HEK293 (cell line): ENCODE data around the gene PLD3.
A peak's percentile ranks its signal among the peaks of the same experiment; 100 is the strongest.
"Not testable (repeated sequence)": the region's sequence is repeated elsewhere in the genome, so short reads cannot be mapped to it uniquely, and the experiment has no call there.

ENCODE experiments used
- CTCF ChIA-PET: fragments of 350-600 bp; formaldehyde crosslinking; extraction: SDS; loops from one replicate; lab custom pipeline; 2021; ENCODE audit warnings: antibody characterized with exemption; lab: Yijun Ruan, JAX
- POLR2A ChIA-PET: fragments of 300-600 bp; formaldehyde crosslinking; extraction: SDS; loops from one replicate; lab custom pipeline; 2020; ENCODE audit warnings: antibody characterized with exemption, inconsistent platforms; lab: Yijun Ruan, JAX
- H3K27ac ChIP-seq: fragments of 200-500 bp; sonication (Bioruptor generic); 2 replicates; pipeline ENCODE4 v1.5.1; 2014; ENCODE audit warnings: low read depth, low read length, control low read depth, inconsistent platforms; ENCODE audit errors: extremely low read depth
- H3K36me3 ChIP-seq, 2 experiments: fragments of 200-500 bp in 1 of 2; sonication (Bioruptor generic) in 1 of 2; 1 replicate in 1 of 2; 2 replicates in 1 of 2; pipeline ENCODE4 v1.5.1; 2014 to 2017; ENCODE audit warnings: inconsistent platforms in 2 of 2, low read length in 2 of 2; ENCODE audit not compliant: control insufficient read depth in 2 of 2, insufficient read depth in 1 of 2
- H3K4me1 ChIP-seq: fragments of 200-500 bp; sonication (Bioruptor generic); 2 replicates; pipeline ENCODE4 v1.5.1; 2014; ENCODE audit warnings: mild to moderate bottlenecking, low read length, inconsistent platforms; ENCODE audit not compliant: control insufficient read depth, insufficient read depth
- H3K4me3 ChIP-seq: 2 replicates; pipeline ENCODE4 v1.5.1; 2011; ENCODE audit warnings: low read depth, mild to moderate bottlenecking, control low read depth, low read length, moderate library complexity
- H3K9me3 ChIP-seq: fragments of 200-500 bp; sonication (Bioruptor generic); 2 replicates; pipeline ENCODE4 v1.5.1; 2014; ENCODE audit warnings: low read depth, low read length, inconsistent platforms; ENCODE audit not compliant: control insufficient read depth, insufficient read depth
- GFI1B ChIP-seq: fragments of 450-650 bp; formaldehyde crosslinking; IDR thresholded peaks from 2 replicates; pipeline ENCODE4 v1.5.1; 2016; ENCODE audit warnings: missing biosample characterization, missing genetic modification characterization
- KLF7 ChIP-seq: fragments of 450-650 bp; formaldehyde crosslinking; IDR thresholded peaks from 2 replicates; pipeline ENCODE4 v1.5.1; 2016; ENCODE audit warnings: missing biosample characterization, missing genetic modification characterization, borderline replicate concordance
- PRDM1 ChIP-seq: fragments of 450-650 bp; formaldehyde crosslinking; IDR thresholded peaks from 2 replicates; pipeline ENCODE4; 2016; ENCODE audit warnings: missing biosample characterization, missing genetic modification characterization
- RBAK ChIP-seq: fragments of 450-650 bp; formaldehyde crosslinking; IDR thresholded peaks from 2 replicates; pipeline ENCODE4 v1.5.1; 2016; ENCODE audit warnings: missing biosample characterization, missing genetic modification characterization
- REST ChIP-seq: fragments of 450-650 bp; formaldehyde crosslinking; IDR thresholded peaks from 2 replicates; pipeline ENCODE4 v1.5.1; 2016; ENCODE audit warnings: missing biosample characterization, missing genetic modification characterization
- SP3 ChIP-seq: fragments of 450-650 bp; formaldehyde crosslinking; IDR thresholded peaks from 2 replicates; pipeline ENCODE4 v1.5.1; 2016; ENCODE audit warnings: missing biosample characterization, missing genetic modification characterization
- WT1 ChIP-seq: fragments of 450-650 bp; formaldehyde crosslinking; IDR thresholded peaks from 2 replicates; pipeline ENCODE4 v1.5.1; 2016; ENCODE audit warnings: missing biosample characterization, missing genetic modification characterization
- ZBTB21 ChIP-seq: fragments of 450-650 bp; formaldehyde crosslinking; IDR thresholded peaks from 2 replicates; pipeline ENCODE4 v1.5.1; 2017; ENCODE audit warnings: missing biosample characterization, missing genetic modification characterization
- ZBTB8A ChIP-seq: fragments of 450-650 bp; formaldehyde crosslinking; IDR thresholded peaks from 2 replicates; pipeline ENCODE4 v1.5.1; 2016; ENCODE audit warnings: missing biosample characterization, missing genetic modification characterization
- ZNF10 ChIP-seq: fragments of 450-650 bp; formaldehyde crosslinking; IDR thresholded peaks from 2 replicates; pipeline ENCODE4 v1.5.1; 2017; ENCODE audit warnings: missing biosample characterization, missing genetic modification characterization
- ZNF121 ChIP-seq: fragments of 450-650 bp; formaldehyde crosslinking; IDR thresholded peaks from 2 replicates; pipeline ENCODE4 v1.5.1; 2016; ENCODE audit warnings: missing biosample characterization, missing genetic modification characterization
- ZNF138 ChIP-seq: fragments of 450-650 bp; formaldehyde crosslinking; IDR thresholded peaks from 2 replicates; pipeline ENCODE4 v1.5.1; 2016; ENCODE audit warnings: missing biosample characterization, missing genetic modification characterization, borderline replicate concordance
- ZNF140 ChIP-seq: fragments of 450-650 bp; formaldehyde crosslinking; IDR thresholded peaks from 2 replicates; pipeline ENCODE4 v1.5.1; 2016; ENCODE audit warnings: missing biosample characterization, missing genetic modification characterization
- ZNF155 ChIP-seq: fragments of 450-650 bp; formaldehyde crosslinking; IDR thresholded peaks from 2 replicates; pipeline ENCODE4 v1.5.1; 2016; ENCODE audit warnings: missing biosample characterization, missing genetic modification characterization
- ZNF157 ChIP-seq: fragments of 450-650 bp; formaldehyde crosslinking; IDR thresholded peaks from 2 replicates; pipeline ENCODE4 v1.5.1; 2016; ENCODE audit warnings: missing biosample characterization, missing genetic modification characterization
- ZNF223 ChIP-seq: fragments of 450-650 bp; formaldehyde crosslinking; IDR thresholded peaks from 2 replicates; pipeline ENCODE4 v1.5.1; 2016; ENCODE audit warnings: missing biosample characterization, missing genetic modification characterization
- ZNF23 ChIP-seq: fragments of 450-650 bp; formaldehyde crosslinking; IDR thresholded peaks from 2 replicates; pipeline ENCODE4 v1.5.1; 2016; ENCODE audit warnings: missing biosample characterization, missing genetic modification characterization, borderline replicate concordance
- ZNF354C ChIP-seq: fragments of 450-650 bp; formaldehyde crosslinking; IDR thresholded peaks from 2 replicates; pipeline ENCODE4 v1.5.1; 2016; ENCODE audit warnings: missing biosample characterization, missing genetic modification characterization, low read depth, borderline replicate concordance
- ZNF366 ChIP-seq: fragments of 450-650 bp; formaldehyde crosslinking; conservative IDR thresholded peaks from 2 replicates; pipeline ENCODE4 v1.5.1; 2016; ENCODE audit warnings: missing biosample characterization, missing genetic modification characterization
- ZNF394 ChIP-seq: fragments of 450-650 bp; formaldehyde crosslinking; IDR thresholded peaks from 2 replicates; pipeline ENCODE4 v1.5.1; 2016; ENCODE audit warnings: missing biosample characterization, missing genetic modification characterization, mild to moderate bottlenecking, moderate library complexity, borderline replicate concordance
- ZNF404 ChIP-seq: fragments of 450-650 bp; formaldehyde crosslinking; IDR thresholded peaks from 2 replicates; pipeline ENCODE4 v1.5.1; 2017; ENCODE audit warnings: missing biosample characterization, missing genetic modification characterization
- ZNF501 ChIP-seq: fragments of 450-650 bp; formaldehyde crosslinking; IDR thresholded peaks from 2 replicates; pipeline ENCODE4 v1.5.1; 2016; ENCODE audit warnings: missing biosample characterization, missing genetic modification characterization
- ZNF629 ChIP-seq: fragments of 450-650 bp; formaldehyde crosslinking; IDR thresholded peaks from 2 replicates; pipeline ENCODE4 v1.5.1; 2017; ENCODE audit warnings: missing biosample characterization, missing genetic modification characterization
- ZNF654 ChIP-seq: fragments of 450-650 bp; formaldehyde crosslinking; IDR thresholded peaks from 2 replicates; pipeline ENCODE4 v1.5.1; 2016; ENCODE audit warnings: low read depth, missing biosample characterization, missing genetic modification characterization
- ZNF704 ChIP-seq: fragments of 450-650 bp; formaldehyde crosslinking; IDR thresholded peaks from 2 replicates; pipeline ENCODE4 v1.5.1; 2016; ENCODE audit warnings: missing biosample characterization, missing genetic modification characterization
- ZXDB ChIP-seq: fragments of 450-650 bp; formaldehyde crosslinking; IDR thresholded peaks from 2 replicates; pipeline ENCODE4 v1.5.1; 2016; ENCODE audit warnings: missing biosample characterization, missing genetic modification characterization
- TF ChIP-seq, protein P1 (sequence below): fragments of 450-650 bp; formaldehyde crosslinking; IDR thresholded peaks from 2 replicates; pipeline ENCODE4 v1.5.1; 2016; ENCODE audit warnings: missing biosample characterization, missing genetic modification characterization, borderline replicate concordance
- TF ChIP-seq, protein P2 (sequence below): fragments of 450-650 bp; formaldehyde crosslinking; IDR thresholded peaks from 2 replicates; pipeline ENCODE4 v1.5.1; 2016; ENCODE audit warnings: missing biosample characterization, missing genetic modification characterization, borderline replicate concordance

Gene PLD3

GRCh38 chr19:40332669-40333068, 15.8 kb upstream of the PLD3 start (continued):
- TF ChIP-seq PRDM1: no peak

GRCh38 chr19:40333083-40333482, 15.4 kb upstream of the PLD3 start:
- H3K4me1 ChIP-seq, H3K27ac ChIP-seq, H3K9me3 ChIP-seq, H3K4me3 ChIP-seq: not testable (repeated sequence)
- ChIA-PET CTCF (interaction anchor here (0.6 to 3.7 kb wide), 2 partner anchors 28 to 95 kb away, joined by 3 to 16 read pairs; no protein-coding TSS in a partner anchor), POLR2A (interaction anchor here (0.6 to 5.3 kb wide), 2 partner anchors 14 to 15 kb away, joined by 7 to 36 read pairs; partner anchors contain the start of genes C19orf47 and PLD3)
- peaks cover 85 to 89% of the 10 kb centered on the region in 2 experiments for H3K36me3 ChIP-seq
- TF ChIP-seq ZBTB8A (tag by site-specific recombination) (peak; percentile 91), ZNF704 (peak; percentile 84), ZNF10 (tag by site-specific recombination) (peak; percentile 20; the same call in 1 of the 2 replicates), ZNF23 (tag by site-specific recombination) (peak; percentile 50; the same call in 1 of the 2 replicates), ZBTB21 (tag by site-specific recombination) (peak; percentile 88), ZNF654 (peak; percentile 68), ZNF223 (tag by site-specific recombination) (peak; percentile 89; the same call in 1 of the 2 replicates), ZNF138 (tag by site-specific recombination) (peak; percentile 85; the same call in 1 of the 2 replicates), KLF7 (peak; percentile 82; the same call in 1 of the 2 replicates), GFI1B (peak; percentile 68; the same call in 1 of the 2 replicates), ZNF366 (tag by site-specific recombination) (peak; percentile 56; the same call in 1 of the 2 replicates), ZNF394 (peak; percentile 100), ZNF155 (tag by site-specific recombination) (peak; percentile 81; the same call in 1 of the 2 replicates), WT1 (0 out of 2 replicates have a peak, but pooled peaks have one; percentile 16), REST (tag by site-specific recombination) (peak; percentile 89), ZNF140 (tag by site-specific recombination) (peak; percentile 99), ZNF354C (tag by site-specific recombination) (peak; percentile 71; the same call in 1 of the 2 replicates), SP3 (tag by site-specific recombination) (peak; percentile 37; the same call in 1 of the 2 replicates), ZNF157 (tag by site-specific recombination) (peak; percentile 53; the same call in 1 of the 2 replicates), ZNF629 (tag by site-specific recombination) (peak; percentile 74), ZXDB (tag by site-specific recombination) (peak; percentile 91), ZNF404 (tag by site-specific recombination) (peak; percentile 97), RBAK (tag by site-specific recombination) (peak; percentile 87; the same call in 1 of the 2 replicates), ZNF121 (peak; percentile 70; the same call in 1 of the 2 replicates), ZNF501 (tag by site-specific recombination) (peak; percentile 93)
- TF ChIP-seq, protein P1, sequence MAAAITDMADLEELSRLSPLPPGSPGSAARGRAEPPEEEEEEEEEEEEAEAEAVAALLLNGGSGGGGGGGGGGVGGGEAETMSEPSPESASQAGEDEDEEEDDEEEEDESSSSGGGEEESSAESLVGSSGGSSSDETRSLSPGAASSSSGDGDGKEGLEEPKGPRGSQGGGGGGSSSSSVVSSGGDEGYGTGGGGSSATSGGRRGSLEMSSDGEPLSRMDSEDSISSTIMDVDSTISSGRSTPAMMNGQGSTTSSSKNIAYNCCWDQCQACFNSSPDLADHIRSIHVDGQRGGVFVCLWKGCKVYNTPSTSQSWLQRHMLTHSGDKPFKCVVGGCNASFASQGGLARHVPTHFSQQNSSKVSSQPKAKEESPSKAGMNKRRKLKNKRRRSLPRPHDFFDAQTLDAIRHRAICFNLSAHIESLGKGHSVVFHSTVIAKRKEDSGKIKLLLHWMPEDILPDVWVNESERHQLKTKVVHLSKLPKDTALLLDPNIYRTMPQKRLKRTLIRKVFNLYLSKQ (tag by site-specific recombination): peak; percentile 91; the same call in 1 of the 2 replicates
- TF ChIP-seq, protein P2, sequence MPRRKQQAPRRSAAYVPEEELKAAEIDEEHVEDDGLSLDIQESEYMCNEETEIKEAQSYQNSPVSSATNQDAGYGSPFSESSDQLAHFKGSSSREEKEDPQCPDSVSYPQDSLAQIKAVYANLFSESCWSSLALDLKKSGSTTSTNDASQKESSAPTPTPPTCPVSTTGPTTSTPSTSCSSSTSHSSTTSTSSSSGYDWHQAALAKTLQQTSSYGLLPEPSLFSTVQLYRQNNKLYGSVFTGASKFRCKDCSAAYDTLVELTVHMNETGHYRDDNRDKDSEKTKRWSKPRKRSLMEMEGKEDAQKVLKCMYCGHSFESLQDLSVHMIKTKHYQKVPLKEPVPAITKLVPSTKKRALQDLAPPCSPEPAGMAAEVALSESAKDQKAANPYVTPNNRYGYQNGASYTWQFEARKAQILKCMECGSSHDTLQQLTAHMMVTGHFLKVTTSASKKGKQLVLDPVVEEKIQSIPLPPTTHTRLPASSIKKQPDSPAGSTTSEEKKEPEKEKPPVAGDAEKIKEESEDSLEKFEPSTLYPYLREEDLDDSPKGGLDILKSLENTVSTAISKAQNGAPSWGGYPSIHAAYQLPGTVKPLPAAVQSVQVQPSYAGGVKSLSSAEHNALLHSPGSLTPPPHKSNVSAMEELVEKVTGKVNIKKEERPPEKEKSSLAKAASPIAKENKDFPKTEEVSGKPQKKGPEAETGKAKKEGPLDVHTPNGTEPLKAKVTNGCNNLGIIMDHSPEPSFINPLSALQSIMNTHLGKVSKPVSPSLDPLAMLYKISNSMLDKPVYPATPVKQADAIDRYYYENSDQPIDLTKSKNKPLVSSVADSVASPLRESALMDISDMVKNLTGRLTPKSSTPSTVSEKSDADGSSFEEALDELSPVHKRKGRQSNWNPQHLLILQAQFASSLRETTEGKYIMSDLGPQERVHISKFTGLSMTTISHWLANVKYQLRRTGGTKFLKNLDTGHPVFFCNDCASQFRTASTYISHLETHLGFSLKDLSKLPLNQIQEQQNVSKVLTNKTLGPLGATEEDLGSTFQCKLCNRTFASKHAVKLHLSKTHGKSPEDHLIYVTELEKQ (tag by site-specific recombination): peak; percentile 57; the same call in 1 of the 2 replicates
